Fibroblast of pulmonary artery (primary cell): ENCODE results near the gene BCAS1.

Experiments
- DNase-seq: peaks from one replicate; pipeline ENCODE4 v3.0.0-alpha.2; 2010; ENCODE audit warnings: low read depth
- H3K4me3 ChIP-seq: replicated peaks from 2 replicates; pipeline ENCODE4 v1.5.1; 2011; ENCODE audit warnings: low read depth, mild to moderate bottlenecking, control low read depth, low read length, moderate library complexity
- TF ChIP-seq, protein P1 (sequence below): IDR thresholded peaks from 2 replicates; pipeline ENCODE4 v1.5.1; 2011; ENCODE audit warnings: mild to moderate bottlenecking, control low read depth, low read length, inconsistent platforms; ENCODE audit errors: missing control alignments

The BCAS1 gene

DNA sequence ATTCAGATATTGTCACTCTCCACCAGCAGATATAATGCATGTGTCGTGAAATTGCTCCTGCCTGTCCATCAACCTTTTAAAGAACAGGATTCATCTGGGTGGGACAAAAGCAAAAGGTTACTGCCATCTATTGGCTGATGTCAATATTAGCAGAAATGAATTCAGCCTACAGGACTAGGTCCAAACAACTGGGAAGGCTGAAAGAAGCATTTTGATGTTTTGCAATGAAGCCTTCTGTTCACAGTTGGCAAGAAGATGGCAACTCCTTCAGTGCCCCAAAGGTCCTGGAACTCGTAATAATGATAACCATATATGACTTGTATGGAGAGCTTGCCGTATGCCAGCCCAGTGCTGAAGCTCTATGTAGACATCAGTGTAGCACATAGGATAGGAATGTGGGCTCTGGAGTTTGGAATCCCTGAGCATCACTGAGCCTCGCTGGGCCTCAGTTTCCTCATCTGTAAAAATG lies 7.5 kb downstream of the BCAS1 start:
- TF ChIP-seq, protein P1, sequence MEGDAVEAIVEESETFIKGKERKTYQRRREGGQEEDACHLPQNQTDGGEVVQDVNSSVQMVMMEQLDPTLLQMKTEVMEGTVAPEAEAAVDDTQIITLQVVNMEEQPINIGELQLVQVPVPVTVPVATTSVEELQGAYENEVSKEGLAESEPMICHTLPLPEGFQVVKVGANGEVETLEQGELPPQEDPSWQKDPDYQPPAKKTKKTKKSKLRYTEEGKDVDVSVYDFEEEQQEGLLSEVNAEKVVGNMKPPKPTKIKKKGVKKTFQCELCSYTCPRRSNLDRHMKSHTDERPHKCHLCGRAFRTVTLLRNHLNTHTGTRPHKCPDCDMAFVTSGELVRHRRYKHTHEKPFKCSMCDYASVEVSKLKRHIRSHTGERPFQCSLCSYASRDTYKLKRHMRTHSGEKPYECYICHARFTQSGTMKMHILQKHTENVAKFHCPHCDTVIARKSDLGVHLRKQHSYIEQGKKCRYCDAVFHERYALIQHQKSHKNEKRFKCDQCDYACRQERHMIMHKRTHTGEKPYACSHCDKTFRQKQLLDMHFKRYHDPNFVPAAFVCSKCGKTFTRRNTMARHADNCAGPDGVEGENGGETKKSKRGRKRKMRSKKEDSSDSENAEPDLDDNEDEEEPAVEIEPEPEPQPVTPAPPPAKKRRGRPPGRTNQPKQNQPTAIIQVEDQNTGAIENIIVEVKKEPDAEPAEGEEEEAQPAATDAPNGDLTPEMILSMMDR: peak; percentile 74

DNA sequence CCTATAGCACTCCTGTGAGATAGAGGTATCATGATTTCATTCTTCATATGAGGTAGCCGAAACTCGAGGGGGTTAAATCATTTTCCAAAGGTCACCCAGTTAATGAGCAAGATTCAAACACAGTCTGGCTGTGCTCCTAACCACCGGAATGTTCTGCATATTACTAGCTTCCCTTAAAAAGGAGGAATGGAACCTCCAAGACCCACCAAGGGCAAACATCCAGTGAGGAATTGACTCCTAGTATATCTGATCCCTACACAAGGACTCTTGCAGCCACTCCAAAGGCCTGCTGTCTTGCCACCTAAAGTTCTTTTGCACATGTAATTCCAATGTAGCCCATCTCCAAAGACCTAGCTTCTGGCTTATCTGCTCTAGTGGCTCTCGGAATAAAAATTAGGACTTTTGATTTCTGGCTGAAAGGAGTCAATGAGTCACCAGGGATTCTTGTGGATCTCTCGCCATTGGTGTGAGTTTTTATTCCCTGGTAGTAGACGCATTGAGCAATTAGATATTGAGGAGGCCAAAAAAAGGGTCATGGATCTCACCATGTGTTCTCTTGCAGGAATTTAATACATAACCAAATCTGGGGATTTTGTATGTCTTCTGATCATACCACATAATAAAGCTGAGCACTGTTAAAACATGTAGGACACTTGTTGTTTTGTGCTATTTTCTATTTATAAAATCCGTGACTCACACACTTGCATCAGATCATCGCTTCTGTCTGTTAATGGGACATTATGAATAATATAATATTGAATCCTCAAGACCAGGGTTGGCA lies 9.1 kb downstream of the BCAS1 start:
- TF ChIP-seq, protein P1: no peak
- no peak overlapping the region for H3K4me3 ChIP-seq

More for the DNA sequence above, 7.5 kb downstream of the BCAS1 start:
- no peak overlapping the region for H3K4me3 ChIP-seq
- DNase-seq: peak; percentile 72

DNA sequence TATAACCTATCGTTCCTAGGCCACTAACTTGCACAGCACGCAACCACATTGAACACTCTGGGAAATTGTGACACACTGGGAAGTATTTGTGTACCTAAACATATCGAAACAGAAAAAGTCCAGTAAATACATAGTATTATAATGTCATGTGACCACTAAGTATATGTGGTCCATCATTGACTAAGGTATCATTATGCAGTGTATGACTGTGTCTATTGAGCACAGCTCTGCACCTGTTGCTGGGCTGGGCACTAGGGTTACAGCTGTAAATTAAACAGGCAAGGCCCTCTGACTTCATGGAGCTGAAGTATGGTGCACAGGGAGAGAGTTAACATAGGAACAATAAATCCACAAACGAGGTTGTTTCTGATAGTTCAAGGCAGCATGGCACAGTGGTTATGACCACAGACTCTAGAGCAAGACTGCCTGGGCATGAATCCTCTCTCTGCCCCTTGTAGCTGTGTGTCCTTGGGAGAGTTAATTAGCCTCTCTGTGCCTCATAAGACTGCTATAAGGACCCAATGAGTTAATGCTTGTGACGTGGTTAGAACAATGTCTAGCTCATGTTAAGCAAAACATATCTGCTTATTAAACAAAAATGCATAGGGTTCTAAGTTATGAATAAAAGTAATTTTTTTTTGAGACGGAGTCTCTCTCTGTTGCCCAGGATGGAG lies 10.6 kb downstream of the BCAS1 start:
- TF ChIP-seq, protein P1: no peak
- H3K4me3 ChIP-seq: no peak overlapping the region
- no peak for DNase-seq

More for the DNA sequence above, 9.1 kb downstream of the BCAS1 start:
- DNase-seq: peak; percentile 35

DNA sequence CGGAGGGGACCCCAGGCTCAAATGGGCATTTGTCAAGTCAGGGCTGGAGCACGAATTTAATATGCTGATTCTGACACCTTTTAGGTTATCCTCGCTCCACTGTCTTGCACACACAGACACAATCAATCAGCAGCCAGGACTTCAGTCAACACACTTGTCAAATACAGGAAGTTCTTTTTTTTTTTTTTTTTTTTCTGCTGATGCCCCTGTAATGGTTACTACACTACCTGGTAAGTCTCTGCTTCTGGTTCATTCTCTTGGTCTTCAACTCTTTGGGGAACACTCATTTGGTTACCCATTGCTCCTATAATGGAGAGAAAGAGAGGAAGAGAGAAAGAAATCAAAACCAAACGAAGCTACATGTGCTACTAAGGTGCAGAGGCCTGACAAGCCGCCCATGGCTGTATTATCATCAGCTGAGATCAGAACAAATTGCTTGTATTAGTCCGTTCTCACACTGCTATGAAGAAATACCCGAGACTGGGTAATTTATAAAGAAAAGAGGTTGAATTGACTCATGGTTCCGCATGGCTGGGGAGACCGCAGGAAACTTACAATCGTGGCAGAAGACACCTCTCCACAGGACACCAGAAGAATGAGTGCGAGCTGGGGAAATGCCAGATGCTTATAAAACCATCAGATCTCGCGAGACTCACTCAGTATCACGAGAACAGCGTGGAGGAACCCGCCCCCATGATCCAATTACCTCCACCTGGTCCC lies 11.8 kb downstream of the BCAS1 start:
- no peak for DNase-seq
- H3K4me3 ChIP-seq: no peak overlapping the region
- TF ChIP-seq, protein P1: no peak

DNA sequence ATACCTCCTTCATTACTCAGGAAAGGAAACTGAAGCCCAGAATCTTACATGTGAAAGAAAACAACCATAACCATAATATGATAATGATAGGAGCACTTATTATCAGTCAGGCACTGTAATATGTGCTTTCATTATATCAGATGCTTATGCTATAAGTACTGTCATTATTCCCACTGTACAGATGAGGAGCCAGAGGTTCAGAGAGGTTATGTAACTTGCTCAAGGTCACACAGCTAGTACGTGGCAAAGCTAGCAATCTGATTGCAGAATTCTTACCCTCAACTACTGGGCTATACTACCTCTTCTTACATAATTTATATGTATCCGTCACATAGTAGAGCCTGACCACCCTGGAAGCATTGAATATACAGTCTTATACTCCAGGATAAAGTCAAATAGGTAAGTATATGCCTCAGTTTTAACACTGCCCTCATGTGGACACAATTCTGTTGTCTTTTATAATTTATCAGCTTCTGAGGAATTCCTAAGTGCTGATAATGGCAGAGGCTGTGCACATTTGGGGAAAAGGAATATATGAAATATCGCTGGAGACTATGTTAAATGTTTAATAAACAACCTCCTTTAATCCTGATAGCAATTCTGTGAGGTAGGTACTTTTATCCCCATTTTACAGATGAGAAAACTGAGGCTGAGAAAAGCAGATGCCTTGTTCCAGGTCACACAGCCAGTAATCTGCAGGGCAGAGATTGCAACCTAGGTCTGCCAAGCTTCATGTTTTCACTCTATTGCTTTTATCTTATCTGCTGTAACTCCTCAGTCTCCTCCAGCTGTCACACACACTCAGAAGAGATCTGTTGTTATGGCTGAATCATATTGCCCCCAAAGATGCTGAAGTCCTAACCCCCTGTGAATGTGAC lies 13.4 kb downstream of the BCAS1 start:
- TF ChIP-seq, protein P1: no peak

DNA sequence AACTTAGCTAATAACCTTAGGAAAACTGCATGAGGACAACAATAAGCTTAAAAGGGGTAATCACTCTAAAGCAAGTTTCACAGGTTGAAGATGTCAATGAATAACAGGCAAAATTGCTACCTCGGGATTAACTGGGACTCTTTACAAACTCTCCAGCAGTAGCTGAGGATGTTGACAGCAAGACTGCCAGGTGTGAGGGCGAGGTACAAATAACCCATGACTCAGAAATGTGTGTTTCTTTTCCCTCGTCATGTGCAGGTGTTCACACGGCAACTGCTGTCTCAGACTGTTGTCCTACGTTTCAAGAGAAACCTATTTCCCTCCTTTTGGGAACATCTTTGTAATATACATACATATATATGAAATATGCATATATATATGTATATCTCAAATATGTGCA lies 15.9 kb downstream of the BCAS1 start:
- no peak overlapping the region for H3K4me3 ChIP-seq
- DNase-seq: no peak
- TF ChIP-seq, protein P1: no peak

More for the DNA sequence above, 13.4 kb downstream of the BCAS1 start:
- no peak overlapping the region for H3K4me3 ChIP-seq
- no peak for DNase-seq
